ENCODE measurements around the gene POLN.

- TF ChIP-seq, protein P1, sequence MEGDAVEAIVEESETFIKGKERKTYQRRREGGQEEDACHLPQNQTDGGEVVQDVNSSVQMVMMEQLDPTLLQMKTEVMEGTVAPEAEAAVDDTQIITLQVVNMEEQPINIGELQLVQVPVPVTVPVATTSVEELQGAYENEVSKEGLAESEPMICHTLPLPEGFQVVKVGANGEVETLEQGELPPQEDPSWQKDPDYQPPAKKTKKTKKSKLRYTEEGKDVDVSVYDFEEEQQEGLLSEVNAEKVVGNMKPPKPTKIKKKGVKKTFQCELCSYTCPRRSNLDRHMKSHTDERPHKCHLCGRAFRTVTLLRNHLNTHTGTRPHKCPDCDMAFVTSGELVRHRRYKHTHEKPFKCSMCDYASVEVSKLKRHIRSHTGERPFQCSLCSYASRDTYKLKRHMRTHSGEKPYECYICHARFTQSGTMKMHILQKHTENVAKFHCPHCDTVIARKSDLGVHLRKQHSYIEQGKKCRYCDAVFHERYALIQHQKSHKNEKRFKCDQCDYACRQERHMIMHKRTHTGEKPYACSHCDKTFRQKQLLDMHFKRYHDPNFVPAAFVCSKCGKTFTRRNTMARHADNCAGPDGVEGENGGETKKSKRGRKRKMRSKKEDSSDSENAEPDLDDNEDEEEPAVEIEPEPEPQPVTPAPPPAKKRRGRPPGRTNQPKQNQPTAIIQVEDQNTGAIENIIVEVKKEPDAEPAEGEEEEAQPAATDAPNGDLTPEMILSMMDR (IDR thresholded peaks at IDR 0.05) = no peak
- TF ChIP-seq POLR2AphosphoS5 (IDR thresholded peaks at IDR 0.05) = no peak
Measured at GRCh38 chr4:2165391-2165790, 76.5 kb downstream of the POLN start.
